Vagina (tissue), 2 donors: ENCODE measurements around the gene MRPS34. TPM values are rescaled to one million over a fixed set of nuclear protein-coding genes. Genes with fewer than 3 reads are reported as not detected.

Experiments
- DNase-seq, 2 donors: peaks; one replicate each; pipeline ENCODE4 v3.0.0-alpha.2; 2017; ENCODE audit errors: extremely low spot score in 2 of 2
- H3K27ac ChIP-seq: fragments of 200-600 bp; sonication (generic); one replicate; pipeline ENCODE4 v1.5.1; 2019
- H3K27me3 ChIP-seq: fragments of 200-600 bp; sonication (generic); one replicate; pipeline ENCODE4 v1.5.1; 2019
- H3K36me3 ChIP-seq, 2 donors: fragments of 200-600 bp; sonication (generic); one replicate each; pipeline ENCODE4 v1.5.1; 2017 to 2019
- H3K4me1 ChIP-seq: fragments of 200-600 bp; sonication (generic); one replicate; pipeline ENCODE4 v1.5.1; 2019
- H3K4me3 ChIP-seq, 2 donors: fragments of 200-600 bp; sonication (generic); 1 replicate in 1 of 2; 2 replicates in 1 of 2; pipeline ENCODE4 v1.5.1; 2016 to 2019
- H3K9me3 ChIP-seq: fragments of 200-600 bp; sonication (generic); one replicate; pipeline ENCODE4 v1.5.1; 2019
- CTCF ChIP-seq, 3 experiments: fragments of 450-650 bp in 2 of 3; fragments of 200-600 bp in 1 of 3; sonication (generic) in 1 of 3; IDR thresholded peaks; one replicate each; pipeline ENCODE4 v1.5.1; 2017 to 2019; ENCODE audit warnings: antibody characterized with exemption in 3 of 3, mild to moderate bottlenecking in 2 of 3, moderate library complexity in 2 of 3
- POLR2A ChIP-seq, 2 donors: fragments of 450-650 bp; IDR thresholded peaks; one replicate each; pipeline ENCODE4 v1.6.1; 2017; ENCODE audit warnings: antibody characterized with exemption in 2 of 2, mild to moderate bottlenecking in 2 of 2, moderate library complexity in 2 of 2
- POLR2AphosphoS5 ChIP-seq, 2 donors: sonication (generic); formaldehyde crosslinking; IDR thresholded peaks; one replicate each; pipeline ENCODE4 v1.9.0; 2017; ENCODE audit warnings: antibody characterized with exemption in 2 of 2, mild to moderate bottlenecking in 2 of 2, low read depth in 1 of 2; ENCODE audit not compliant: insufficient read depth in 1 of 2
- intact Hi-C: fragments of 100-400 bp; cut with DNase I; formaldehyde crosslinking; loops from one replicate; pipeline ENCODE4 v1.15.1; 2023
- total RNA-seq: library from RNA; depleted of rRNA; stranded (reverse); fragments of >200 nt; gene quantifications from one replicate; pipeline ENCODE4 v1.2.3, GENCODE V29; 2016

The MRPS34 gene
- total RNA-seq, 1 donor from 2014 or later = 89.6 TPM

GRCh38 chr16:1794908-1795666 lies 22.2 kb upstream of the MRPS34 start:
- intact Hi-C loops = no loop called here
- Histone ChIP-seq H3K4me1 (no peaks in the 10 kb centered on the region), H3K27me3 (no peaks in the 10 kb centered on the region), H3K36me3 (no peaks in the 10 kb centered on the region), H3K4me3 (no peak overlapping the region), H3K9me3 (peaks cover 4% of the 10 kb centered on the region), H3K27ac (no peak overlapping the region)
- TF ChIP-seq CTCF (IDR thresholded peaks at IDR 0.05) = no peak
- TF ChIP-seq POLR2AphosphoS5 (IDR thresholded peaks at IDR 0.05; ENCODE audit: insufficient read depth in 1 of 2, low read depth in 1 of 2) = no peak
- TF ChIP-seq POLR2A (IDR thresholded peaks at IDR 0.05) = no peak
- DNase-seq = no peak

GRCh38 chr16:1794221-1794871 lies 21.4 kb upstream of the MRPS34 start:
- DNase-seq = no peak
- Histone ChIP-seq H3K4me3 (no peak overlapping the region), H3K27ac (no peak overlapping the region), H3K9me3 (peaks cover 4% of the 10 kb centered on the region), H3K27me3 (no peaks in the 10 kb centered on the region), H3K4me1 (no peaks in the 10 kb centered on the region), H3K36me3 (peaks cover 0 to 4% of the 10 kb centered on the region in 2 donors)
- TF ChIP-seq POLR2AphosphoS5 (IDR thresholded peaks at IDR 0.05; ENCODE audit: insufficient read depth in 1 of 2, low read depth in 1 of 2) = no peak
- TF ChIP-seq POLR2A (IDR thresholded peaks at IDR 0.05) = no peak
- no peak for TF ChIP-seq CTCF (IDR thresholded peaks at IDR 0.05)
- intact Hi-C loops = no loop called here

- peaks cover 4% of the 10 kb centered on the region for H3K9me3 ChIP-seq
- intact Hi-C loops = no loop called here
- peaks cover 3% of the 10 kb centered on the region for H3K4me1 ChIP-seq
- no peak within 1 kb of the TSS for H3K27ac ChIP-seq
- H3K27me3 ChIP-seq = no peaks in the 10 kb centered on the region
- DNase-seq = no peak
- H3K4me3 ChIP-seq = no peak within 1 kb of the TSS
- TF ChIP-seq POLR2AphosphoS5 (IDR thresholded peaks at IDR 0.05; ENCODE audit: insufficient read depth in 1 of 2, low read depth in 1 of 2) (no peak), POLR2A (IDR thresholded peaks at IDR 0.05) (no peak), CTCF (IDR thresholded peaks at IDR 0.05) (no peak)
- H3K36me3 ChIP-seq = peaks cover 0 to 10% of the 10 kb centered on the region in 2 donors
These were observed 20.8 kb upstream of the MRPS34 start, which contains the start of gene IGFALS for GRCh38 chr16:1793578-1794220. TSS of gene IGFALS (minus strand) at chr16:1793705. CDS start at chr16:1793652, 53 bp downstream.

- Histone ChIP-seq H3K36me3 (peaks cover 0 to 17% of the 10 kb centered on the region in 2 donors), H3K27ac (no peak overlapping the region), H3K27me3 (no peaks in the 10 kb centered on the region), H3K4me1 (peaks cover 9% of the 10 kb centered on the region), H3K4me3 (no peak overlapping the region), H3K9me3 (peaks cover 1% of the 10 kb centered on the region)
- intact Hi-C loops = no loop called here
- DNase-seq = no peak
- no peak for TF ChIP-seq CTCF (IDR thresholded peaks at IDR 0.05)
These were observed 20.1 kb upstream of the MRPS34 start for GRCh38 chr16:1792836-1793577.
